Neural cell (in vitro differentiated cells): Measurements from ENCODE around the gene SLC32A1. TPM values are rescaled to one million over a fixed set of nuclear protein-coding genes. Genes with fewer than 3 reads are reported as not detected.

Source experiments
- H2AFZ ChIP-seq: fragments of 200-600, 300-800 bp; sonication (generic), shearing (Covaris generic); 2 replicates; pipeline ENCODE4 v1.6.0; 2014; ENCODE audit warnings: low read depth, mild to moderate bottlenecking, antibody characterized with exemption, low read length, moderate library complexity
- H3F3A ChIP-seq: fragments of 200-600 bp; shearing (Covaris generic); 2 replicates; pipeline ENCODE4 v1.6.1; 2016; ENCODE audit warnings: mild to moderate bottlenecking, moderate library complexity, mixed read lengths, antibody characterized with exemption, low read length; ENCODE audit not compliant: insufficient read depth, poor library complexity, severe bottlenecking
- H3K27ac ChIP-seq: fragments of 200-600, 300-800 bp; sonication (generic), shearing (Covaris generic); 2 replicates; pipeline ENCODE4 v1.5.1; 2014; ENCODE audit warnings: mild to moderate bottlenecking, low read length, moderate library complexity
- H3K27me3 ChIP-seq: fragments of 300-800, 200-600 bp; sonication (generic), shearing (Covaris generic); 2 replicates; pipeline ENCODE4 v1.6.0; 2014; ENCODE audit warnings: mild to moderate bottlenecking, low read depth, low read length, moderate library complexity; ENCODE audit not compliant: insufficient read depth
- H3K36me3 ChIP-seq: fragments of 300-800, 200-600 bp; sonication (generic), shearing (Covaris generic); 2 replicates; pipeline ENCODE4 v1.5.1; 2014; ENCODE audit warnings: mild to moderate bottlenecking, antibody characterized with exemption, low read length, moderate library complexity; ENCODE audit not compliant: insufficient read depth
- H3K4me2 ChIP-seq: fragments of 300-800, 200-600 bp; sonication (generic), shearing (Covaris generic); 2 replicates; pipeline ENCODE4 v1.6.0; 2014; ENCODE audit warnings: mild to moderate bottlenecking, low read length
- H3K4me3 ChIP-seq: fragments of 300-800, 200-600 bp; sonication (generic), shearing (Covaris generic); 2 replicates; pipeline ENCODE4 v1.5.1; 2014; ENCODE audit warnings: mild to moderate bottlenecking, low read length, moderate library complexity
- H3K79me2 ChIP-seq: fragments of 200-600 bp; shearing (Covaris generic); replicated peaks from 2 replicates; pipeline ENCODE4 v1.6.0; 2014; ENCODE audit warnings: mild to moderate bottlenecking, low read length, moderate library complexity; ENCODE audit not compliant: insufficient read depth
- H3K9ac ChIP-seq: fragments of 300-800, 200-600 bp; sonication (generic), shearing (Covaris generic); 2 replicates; pipeline ENCODE4 v1.6.1; 2016; ENCODE audit warnings: mild to moderate bottlenecking, low read length, mixed read lengths
- H3K9me2 ChIP-seq: fragments of 200-600 bp; shearing (Covaris generic); 2 replicates; pipeline ENCODE4 v1.6.1; 2016; ENCODE audit warnings: mild to moderate bottlenecking, low read length, mixed read lengths; ENCODE audit not compliant: insufficient read depth
- H3K9me3 ChIP-seq: fragments of 200-600, 300-800 bp; sonication (generic), shearing (Covaris generic); 2 replicates; pipeline ENCODE4 v1.6.1; 2016; ENCODE audit warnings: mild to moderate bottlenecking, mixed run types, low read length, moderate library complexity, mixed read lengths
- H4K20me1 ChIP-seq: fragments of 200-600 bp; shearing (Covaris generic); 2 replicates; pipeline ENCODE4 v1.6.1; 2016; ENCODE audit warnings: mild to moderate bottlenecking, mixed run types; ENCODE audit not compliant: insufficient read depth
- EP300 ChIP-seq: fragments of 450-650 bp; conservative IDR thresholded peaks from 2 replicates; pipeline ENCODE4 v1.6.1; 2014; ENCODE audit warnings: antibody characterized with exemption, mild to moderate bottlenecking, moderate library complexity; ENCODE audit not compliant: poor library complexity, severe bottlenecking
- EZH2 ChIP-seq: fragments of 200-600, 300-800 bp; shearing (Covaris generic), sonication (generic); IDR thresholded peaks from 2 replicates; pipeline ENCODE4 v1.6.1; 2014; ENCODE audit warnings: antibody characterized with exemption, low read length, borderline replicate concordance, mild to moderate bottlenecking; ENCODE audit not compliant: insufficient read depth, poor library complexity, severe bottlenecking
- MXI1 ChIP-seq: fragments of 450-650 bp; conservative IDR thresholded peaks from 2 replicates; pipeline ENCODE4 v1.6.1; 2014; ENCODE audit warnings: antibody characterized with exemption, mild to moderate bottlenecking; ENCODE audit not compliant: poor library complexity, severe bottlenecking
- POLR2AphosphoS5 ChIP-seq: IDR thresholded peaks from 2 replicates; pipeline ENCODE4 v1.6.1; 2012
- RAD21 ChIP-seq: fragments of 450-650 bp; conservative IDR thresholded peaks from 2 replicates; pipeline ENCODE4 v1.6.1; 2014; ENCODE audit warnings: antibody characterized with exemption, mild to moderate bottlenecking, moderate library complexity
- REST ChIP-seq: IDR thresholded peaks from 2 replicates; pipeline ENCODE4 v1.6.1; 2012; ENCODE audit warnings: borderline replicate concordance
- SMC3 ChIP-seq: fragments of 450-650 bp; conservative IDR thresholded peaks from 2 replicates; pipeline ENCODE4 v1.6.1; 2014; ENCODE audit warnings: antibody characterized with exemption, mild to moderate bottlenecking, moderate library complexity; ENCODE audit not compliant: poor library complexity
- TAF1 ChIP-seq: IDR thresholded peaks from 2 replicates; pipeline ENCODE4 v1.6.1; 2012; ENCODE audit warnings: low read depth
- polyA plus RNA-seq: library from polyadenylated mRNA; depleted of rRNA; stranded (reverse); fragments of >200 nt; gene quantifications from 2 replicates; pipeline ENCODE4 v1.2.3, GENCODE V29; 2014
- TF ChIP-seq, protein P1 (sequence below): fragments of 450-650 bp; IDR thresholded peaks from 2 replicates; pipeline ENCODE4 v1.5.1; 2014; ENCODE audit warnings: antibody characterized with exemption, mild to moderate bottlenecking, moderate library complexity; ENCODE audit not compliant: poor library complexity, severe bottlenecking

SLC32A1 gene
- polyA plus RNA-seq, 1 donor from 2014 or later, result 36.2 TPM

GRCh38 chr20:38751360-38751976, 27.2 kb downstream of the SLC32A1 start:
- H3K9me2 ChIP-seq, result no peaks in the 10 kb centered on the region
- TF ChIP-seq REST, result no peak
- no peak for TF ChIP-seq POLR2AphosphoS5
- no peak for TF ChIP-seq TAF1
- TF ChIP-seq, protein P1, sequence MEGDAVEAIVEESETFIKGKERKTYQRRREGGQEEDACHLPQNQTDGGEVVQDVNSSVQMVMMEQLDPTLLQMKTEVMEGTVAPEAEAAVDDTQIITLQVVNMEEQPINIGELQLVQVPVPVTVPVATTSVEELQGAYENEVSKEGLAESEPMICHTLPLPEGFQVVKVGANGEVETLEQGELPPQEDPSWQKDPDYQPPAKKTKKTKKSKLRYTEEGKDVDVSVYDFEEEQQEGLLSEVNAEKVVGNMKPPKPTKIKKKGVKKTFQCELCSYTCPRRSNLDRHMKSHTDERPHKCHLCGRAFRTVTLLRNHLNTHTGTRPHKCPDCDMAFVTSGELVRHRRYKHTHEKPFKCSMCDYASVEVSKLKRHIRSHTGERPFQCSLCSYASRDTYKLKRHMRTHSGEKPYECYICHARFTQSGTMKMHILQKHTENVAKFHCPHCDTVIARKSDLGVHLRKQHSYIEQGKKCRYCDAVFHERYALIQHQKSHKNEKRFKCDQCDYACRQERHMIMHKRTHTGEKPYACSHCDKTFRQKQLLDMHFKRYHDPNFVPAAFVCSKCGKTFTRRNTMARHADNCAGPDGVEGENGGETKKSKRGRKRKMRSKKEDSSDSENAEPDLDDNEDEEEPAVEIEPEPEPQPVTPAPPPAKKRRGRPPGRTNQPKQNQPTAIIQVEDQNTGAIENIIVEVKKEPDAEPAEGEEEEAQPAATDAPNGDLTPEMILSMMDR, result peak; percentile 90
- no peak for TF ChIP-seq EP300
- TF ChIP-seq SMC3, result peak; percentile 91
- no peak for TF ChIP-seq EZH2
- no peak for TF ChIP-seq MXI1
- peak; percentile 92 for TF ChIP-seq RAD21

DNA sequence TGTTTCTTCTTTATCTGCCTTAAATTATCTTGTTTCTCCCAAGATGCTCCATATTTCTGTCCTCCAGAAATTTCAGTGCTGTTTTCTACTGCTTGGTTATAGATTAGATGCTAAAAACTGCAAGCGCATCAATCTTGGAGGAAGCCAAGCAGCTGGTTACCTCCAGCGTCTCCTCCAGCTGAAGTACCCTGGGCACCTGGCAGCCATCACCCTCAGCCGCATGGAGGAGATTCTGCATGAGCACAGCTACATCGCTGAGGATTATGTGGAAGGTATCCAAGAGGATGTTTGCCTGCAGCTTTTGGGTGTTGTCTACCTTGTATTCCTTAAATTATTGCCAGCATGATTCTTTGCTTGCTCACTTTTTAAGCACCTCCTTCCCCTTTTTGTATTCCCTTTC, 27.7 kb downstream of the SLC32A1 start:
- H3K4me2 ChIP-seq, result no peak overlapping the region
- H2AFZ ChIP-seq, result no peak overlapping the region
- no peaks in the 10 kb centered on the region for H3K9me3 ChIP-seq
- no peaks in the 10 kb centered on the region for H3K27me3 ChIP-seq
- H3K27ac ChIP-seq, result no peak overlapping the region
- no peak overlapping the region for H3K4me3 ChIP-seq
- H4K20me1 ChIP-seq, result no peaks in the 10 kb centered on the region
- peaks cover 14% of the 10 kb centered on the region for H3K36me3 ChIP-seq
- peaks cover 3% of the 10 kb centered on the region for H3F3A ChIP-seq
- TF ChIP-seq MXI1, result no peak
- no peak for TF ChIP-seq RAD21
- H3K79me2 ChIP-seq, result peaks cover 22% of the 10 kb centered on the region
- no peaks in the 10 kb centered on the region for H3K9me2 ChIP-seq
- H3K9ac ChIP-seq, result no peak overlapping the region

More at GRCh38 chr20:38751360-38751976, 27.2 kb downstream of the SLC32A1 start:
- no peaks in the 10 kb centered on the region for H3K27me3 ChIP-seq
- H3K36me3 ChIP-seq, result peaks cover 11% of the 10 kb centered on the region
- H2AFZ ChIP-seq, result no peak overlapping the region
- no peaks in the 10 kb centered on the region for H3K9me3 ChIP-seq
- no peak overlapping the region for H3K4me3 ChIP-seq
- H3F3A ChIP-seq, result peaks cover 3% of the 10 kb centered on the region
- H3K9ac ChIP-seq, result no peak overlapping the region
- H3K4me2 ChIP-seq, result no peak overlapping the region
- H3K27ac ChIP-seq, result no peak overlapping the region
- no peaks in the 10 kb centered on the region for H4K20me1 ChIP-seq
- peaks cover 22% of the 10 kb centered on the region for H3K79me2 ChIP-seq
